ENCODE results near the gene CRACR2A.
A peak's percentile ranks its signal among the peaks of the same experiment; 100 is the strongest.

Gene CRACR2A

GRCh38 chr12:3752741-3753486 lies at the start of gene CRACR2A:
CRACR2A (minus strand) TSS chr12:3753109; CDS start chr12:3696999, 56,110 bp downstream.
- DNase-seq (ENCODE audit: low read depth in 2 of 2), result peak in 1 of 2 experiments; percentile 33

- DNase-seq (ENCODE audit: low read depth in 2 of 2), result no peak
These were observed 44.7 kb upstream of the CRACR2A start for GRCh38 chr12:3797531-3798048.

GRCh38 chr12:3795492-3796133 lies 42.7 kb upstream of the CRACR2A start:
- DNase-seq (ENCODE audit: low read depth in 2 of 2), result no peak

GRCh38 chr12:3795066-3795465 lies 42.2 kb upstream of the CRACR2A start:
- no peak for DNase-seq (ENCODE audit: low read depth in 2 of 2)

GRCh38 chr12:3792623-3793288 lies 39.8 kb upstream of the CRACR2A start:
- no peak for DNase-seq (ENCODE audit: low read depth in 2 of 2)

- no peak for DNase-seq (ENCODE audit: low read depth in 2 of 2)
These were observed 38.5 kb upstream of the CRACR2A start for GRCh38 chr12:3791256-3791874.

GRCh38 chr12:3790642-3791041 lies 37.7 kb upstream of the CRACR2A start:
- no peak for DNase-seq (ENCODE audit: low read depth in 2 of 2)

GRCh38 chr12:3789838-3790237 lies 36.9 kb upstream of the CRACR2A start:
- no peak for DNase-seq (ENCODE audit: low read depth in 2 of 2)

GRCh38 chr12:3777206-3777809 lies 24.4 kb upstream of the CRACR2A start:
- DNase-seq (ENCODE audit: low read depth in 2 of 2), result no peak

- no peak for DNase-seq (ENCODE audit: low read depth in 2 of 2)
These were observed 22.6 kb upstream of the CRACR2A start for GRCh38 chr12:3775385-3776035.

- no peak for DNase-seq (ENCODE audit: low read depth in 2 of 2)
These were observed 19.5 kb upstream of the CRACR2A start for GRCh38 chr12:3772380-3772779.

- DNase-seq (ENCODE audit: low read depth in 2 of 2), result no peak
These were observed 18.9 kb upstream of the CRACR2A start for GRCh38 chr12:3771853-3772252.

- DNase-seq (ENCODE audit: low read depth in 2 of 2), result peak in 1 of 2 experiments; percentile 32
These were observed 18.0 kb upstream of the CRACR2A start for GRCh38 chr12:3770891-3771290.

- no peak for DNase-seq (ENCODE audit: low read depth in 2 of 2)
These were observed 16.1 kb upstream of the CRACR2A start for GRCh38 chr12:3768911-3769447.

GRCh38 chr12:3761116-3761735 lies 8.3 kb upstream of the CRACR2A start:
- no peak for DNase-seq (ENCODE audit: low read depth in 2 of 2)

GRCh38 chr12:3759878-3760277 lies 7.0 kb upstream of the CRACR2A start:
- DNase-seq (ENCODE audit: low read depth in 2 of 2), result no peak

- DNase-seq (ENCODE audit: low read depth in 2 of 2), result no peak
These were observed 4.4 kb upstream of the CRACR2A start for GRCh38 chr12:3757261-3757660.

- DNase-seq (ENCODE audit: low read depth in 2 of 2), result no peak
These were observed 3.0 kb upstream of the CRACR2A start for GRCh38 chr12:3755898-3756297.

- DNase-seq (ENCODE audit: low read depth in 2 of 2), result no peak
These were observed 805 bp upstream of the CRACR2A start for GRCh38 chr12:3753544-3754284.
